HG03378 (cell line): Measurements from ENCODE around the gene ZNF454.

Experiments
- ATAC-seq: cut with Tn5 transposase; IDR thresholded peaks from one replicate; pipeline ENCODE4 v1.9.1; 2021; ENCODE audit warnings: mild to moderate bottlenecking, moderate library complexity; ENCODE audit not compliant: unreplicated experiment

Gene ZNF454

DNA sequence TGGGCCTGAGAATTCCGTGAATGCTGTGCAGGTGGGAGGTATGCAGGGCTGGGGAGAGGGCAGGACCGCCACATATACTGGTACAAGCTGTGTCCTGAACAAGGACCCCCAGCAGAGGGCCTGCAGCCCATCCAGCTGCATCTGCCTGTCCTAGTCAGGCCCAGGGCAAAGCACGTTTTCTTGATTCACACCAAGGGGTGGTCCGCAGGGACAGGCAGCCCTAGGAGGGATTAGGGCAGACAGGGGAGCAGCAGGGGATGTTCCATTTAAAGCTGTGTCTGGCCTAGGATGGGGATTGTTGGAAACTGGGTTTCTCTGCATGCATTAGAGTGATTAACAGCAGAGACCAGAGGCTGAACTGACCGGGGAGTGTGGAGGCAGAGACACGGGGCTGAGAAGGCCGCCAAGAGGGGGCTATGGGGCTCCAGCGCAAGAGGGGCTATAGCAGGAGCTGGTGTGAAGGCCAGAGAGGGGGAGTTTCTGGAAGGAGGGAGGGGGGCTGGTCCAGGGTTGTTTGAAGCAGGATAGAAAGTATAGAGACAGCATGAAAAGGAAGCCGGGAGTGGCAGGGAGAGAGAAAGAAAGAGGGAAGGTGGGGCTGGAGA is 51.4 kb downstream of the ZNF454 start:
- ATAC-seq = no peak

DNA sequence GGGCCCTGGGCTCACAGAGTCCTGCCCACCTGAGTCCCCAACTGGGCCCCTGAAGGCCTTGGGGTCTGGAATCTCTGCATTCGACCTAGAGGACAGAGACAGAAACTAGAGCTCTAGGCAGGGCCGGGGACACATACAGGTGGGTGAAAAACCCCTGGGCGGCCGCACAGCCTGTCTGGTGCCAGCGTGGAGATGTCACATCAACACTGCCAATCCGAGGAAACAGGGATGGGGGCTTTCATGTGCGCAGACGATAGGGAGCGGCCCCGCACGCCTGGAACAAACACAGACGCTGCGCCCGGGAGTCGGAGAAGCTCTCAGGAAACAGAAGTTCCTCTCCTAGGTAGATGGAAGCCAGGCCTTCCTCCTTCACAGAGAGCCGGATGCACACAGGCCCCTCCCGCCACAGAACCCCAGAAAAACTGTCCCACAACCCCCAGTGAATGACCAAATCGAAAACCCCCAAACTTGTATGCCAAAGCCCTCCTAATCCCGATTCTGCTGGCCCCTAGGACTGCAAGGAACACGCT is 52.3 kb downstream of the ZNF454 start:
- ATAC-seq = no peak

DNA sequence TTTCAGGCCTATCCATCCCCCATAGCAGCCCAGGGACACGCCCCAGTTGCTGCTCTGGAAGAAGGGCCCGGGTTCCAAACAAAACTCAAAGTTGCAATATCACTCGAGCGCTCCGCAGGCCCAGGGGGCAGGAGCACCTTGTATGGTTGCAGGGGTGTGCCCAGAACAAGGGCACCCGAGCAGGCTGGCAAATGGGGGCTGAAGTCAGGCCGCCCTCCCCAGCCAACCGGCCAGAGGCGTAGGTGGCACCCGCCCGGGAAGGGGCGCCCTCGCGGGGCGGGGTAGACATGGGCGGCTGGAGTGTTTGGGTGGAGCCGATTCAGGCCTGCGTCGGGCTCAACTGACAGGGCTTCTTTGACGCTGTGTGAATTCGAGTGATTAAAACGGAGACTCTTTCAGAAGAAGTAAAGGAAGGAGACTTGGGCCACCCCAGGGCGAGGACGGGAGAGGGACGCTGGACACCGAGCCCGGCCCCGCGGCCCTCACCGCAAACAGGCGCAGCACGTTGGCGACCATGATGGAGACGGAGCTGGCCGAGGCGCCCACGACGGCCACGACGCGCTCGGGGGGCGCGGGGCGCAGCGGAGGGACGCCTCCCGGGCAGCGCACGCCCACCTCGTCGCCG is 53.1 kb downstream of the ZNF454 start:
- ATAC-seq = no peak

DNA sequence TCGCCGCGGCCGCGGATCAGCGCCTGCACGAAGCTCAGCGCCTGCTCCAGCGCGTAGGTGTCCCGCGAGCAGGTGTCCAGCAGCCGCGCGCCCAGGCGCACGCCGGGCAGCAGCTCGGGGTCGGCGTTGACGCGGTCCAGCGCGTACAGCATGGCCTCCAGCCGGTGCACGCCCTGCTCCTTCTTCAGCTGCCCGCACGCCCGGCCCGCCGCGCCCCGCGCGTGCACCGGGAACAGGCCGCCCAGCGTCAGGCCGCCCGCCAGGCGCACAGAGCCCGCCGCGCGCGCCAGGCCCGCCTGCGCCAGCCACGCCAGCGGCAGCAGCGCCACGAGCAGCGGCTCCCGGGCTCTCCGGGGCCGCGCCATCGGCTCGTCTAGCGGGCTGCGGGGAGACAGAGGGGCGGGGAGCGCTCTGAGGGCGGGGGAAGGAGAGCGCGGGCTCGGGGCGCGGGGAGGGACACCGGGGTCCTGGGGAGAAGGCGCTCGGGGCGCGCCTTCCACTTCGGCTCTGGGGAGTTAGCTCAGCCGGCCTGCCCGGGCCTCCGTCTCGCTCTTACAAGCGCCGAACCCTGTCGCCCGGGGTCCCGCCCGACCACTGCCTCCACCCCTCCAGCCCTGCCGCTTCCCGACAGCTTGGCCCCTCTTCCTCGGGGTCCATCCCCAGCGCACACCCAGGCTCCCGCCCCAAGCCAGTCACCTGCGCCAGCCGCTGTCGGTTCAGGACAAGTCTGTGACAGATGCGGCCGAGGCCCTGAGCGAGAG is 53.8 kb downstream of the ZNF454 start, which contains the start of gene GRM6:
Gene GRM6 (minus strand): TSS at position 741 of the 761 bp plus-strand sequence. CDS start 376 bp downstream, at position 365.
- ATAC-seq = no peak

DNA sequence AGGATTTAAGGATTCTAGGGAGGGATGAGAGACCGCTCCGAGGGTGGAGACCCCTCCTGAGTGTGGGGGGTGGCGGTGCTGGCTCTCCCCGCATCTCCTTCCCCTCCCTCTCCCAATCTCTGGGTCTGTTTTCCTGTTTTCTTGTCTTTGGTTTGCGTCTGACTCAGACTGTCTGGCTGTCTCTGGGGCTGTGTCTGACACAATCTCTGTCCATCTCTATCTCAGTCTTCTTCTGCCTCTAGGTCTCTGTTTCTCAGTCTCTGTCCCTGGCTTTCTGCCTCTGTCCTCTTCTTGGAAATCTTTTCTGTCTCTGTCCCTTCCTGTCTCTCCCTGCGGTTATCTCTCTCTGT is 54.3 kb downstream of the ZNF454 start:
- no peak for ATAC-seq

DNA sequence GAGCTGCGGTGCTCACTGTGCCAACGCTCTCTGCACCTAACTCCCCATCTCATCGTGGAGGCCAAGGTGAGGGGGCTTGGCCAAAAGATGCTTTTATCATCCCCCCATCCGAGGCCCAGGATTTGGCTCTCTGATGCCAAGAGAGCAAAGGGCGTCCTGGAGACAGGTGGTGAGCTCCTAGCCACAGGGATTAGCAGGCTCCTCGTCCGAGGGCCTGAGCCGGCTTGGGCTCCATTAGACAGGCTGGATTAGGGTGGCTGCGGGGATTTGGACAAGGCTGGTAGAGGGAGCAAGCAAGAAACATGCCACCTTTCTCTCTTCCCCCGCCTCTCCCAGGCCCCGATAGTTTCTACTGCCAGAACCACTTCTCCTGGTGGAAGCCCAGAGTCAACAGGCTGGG is 55.2 kb downstream of the ZNF454 start:
- no peak for ATAC-seq

DNA sequence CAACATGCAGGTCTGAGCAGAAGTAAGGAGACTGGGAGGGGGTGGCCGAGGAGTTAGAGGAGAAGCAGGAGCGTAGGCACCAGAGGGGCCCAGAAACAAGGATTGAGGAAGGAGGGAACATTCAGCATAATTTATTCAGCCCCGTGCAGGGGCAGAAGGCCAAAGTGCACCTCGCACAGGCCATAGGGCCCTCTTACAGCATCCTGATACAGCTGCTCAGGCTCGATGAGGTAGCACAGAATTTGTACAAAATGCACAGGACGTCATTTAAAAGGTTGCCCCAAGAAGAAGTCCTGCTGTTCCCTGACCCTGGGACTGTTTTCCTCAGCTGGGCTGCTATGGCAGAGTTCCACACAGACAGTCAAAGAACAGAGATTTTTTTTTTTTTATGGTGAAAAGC is 56.2 kb downstream of the ZNF454 start:
- no peak for ATAC-seq

DNA sequence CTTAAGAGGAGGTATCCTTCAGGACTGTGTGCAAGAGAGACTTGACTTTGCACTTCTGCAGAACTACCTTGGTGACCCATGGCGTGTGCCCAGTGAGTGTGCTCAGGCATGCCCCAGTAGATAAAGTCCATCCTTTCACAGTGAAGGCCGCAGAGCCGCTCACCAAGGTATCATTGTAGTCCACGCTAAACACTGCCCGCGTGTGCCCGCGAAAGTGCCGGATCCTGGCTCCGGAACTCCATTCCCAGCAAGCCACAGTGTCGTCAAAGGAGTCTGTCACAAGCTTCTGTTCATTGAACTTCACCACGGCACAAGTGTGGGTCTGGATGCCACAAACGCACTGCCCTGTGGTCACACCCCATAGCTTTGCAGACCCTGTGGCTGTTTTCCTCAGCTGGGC is 57.4 kb downstream of the ZNF454 start:
- no peak for ATAC-seq

DNA sequence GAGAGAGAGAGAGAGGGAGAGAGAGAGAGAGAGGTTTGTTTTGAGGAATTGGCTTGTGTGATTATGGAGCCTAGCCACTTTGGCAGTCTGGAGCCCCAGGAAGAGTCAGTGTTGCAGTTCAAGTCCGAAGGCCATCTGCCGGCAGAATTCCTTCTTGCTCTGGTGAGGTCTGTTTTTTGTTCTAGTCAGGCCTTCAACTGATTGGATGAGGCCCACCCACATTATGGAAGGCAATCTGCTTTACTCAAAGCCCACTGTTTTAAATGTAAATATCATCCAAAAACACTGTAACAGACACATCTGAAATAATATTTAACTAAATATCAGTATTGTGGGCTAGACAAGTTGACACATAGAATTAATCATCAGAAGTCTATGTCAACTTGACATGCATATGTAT is 65.6 kb downstream of the ZNF454 start:
- ATAC-seq = no peak

DNA sequence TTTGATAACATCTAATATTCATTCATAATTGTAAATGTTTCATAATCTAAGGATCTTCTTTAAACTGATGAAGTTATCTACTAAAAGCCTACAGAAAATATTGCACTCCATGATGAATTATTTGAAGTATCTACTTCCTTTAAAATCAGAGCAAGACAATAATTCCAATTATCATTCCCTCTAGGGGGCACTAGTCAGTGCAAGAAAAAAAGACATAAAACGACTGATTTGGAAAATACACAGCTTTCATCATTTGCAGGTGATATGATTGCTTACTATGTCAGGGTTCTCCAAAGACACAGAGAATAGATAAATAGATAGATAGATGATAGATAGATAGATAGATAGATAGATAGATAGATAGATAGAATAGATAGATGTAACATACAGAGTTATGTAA is 67.7 kb downstream of the ZNF454 start:
- no peak for ATAC-seq
